Measurements from ENCODE around the gene DLG2.

Gene DLG2

GRCh38 chr11:83523676-83524075 is 2103.5 kb downstream of the DLG2 start:
- DNase-seq = no peak

GRCh38 chr11:83522911-83523310 is 2104.2 kb downstream of the DLG2 start:
- no peak for DNase-seq

- DNase-seq = peak; percentile 87
These were observed 2105.2 kb downstream of the DLG2 start for GRCh38 chr11:83521647-83522596.

DNA sequence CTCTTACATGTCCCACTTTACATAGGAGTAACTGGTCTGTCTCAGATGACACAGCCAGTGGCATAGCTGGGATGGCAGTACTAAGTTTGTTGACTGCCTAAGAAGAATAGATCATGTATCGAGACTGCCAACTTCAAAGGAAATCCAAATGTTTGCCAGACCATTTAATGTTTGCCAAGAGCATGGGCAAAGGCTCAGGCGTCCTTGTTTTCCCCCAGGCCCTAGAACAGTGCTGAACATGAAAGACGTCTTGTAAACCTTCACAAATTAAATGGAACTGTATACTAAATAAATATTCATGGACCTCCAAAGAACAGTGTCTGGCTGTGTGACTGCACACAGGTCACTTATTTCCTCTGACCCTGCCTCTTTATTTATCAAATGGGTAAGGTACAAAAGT is 2106.3 kb downstream of the DLG2 start:
- no peak for DNase-seq

DNA sequence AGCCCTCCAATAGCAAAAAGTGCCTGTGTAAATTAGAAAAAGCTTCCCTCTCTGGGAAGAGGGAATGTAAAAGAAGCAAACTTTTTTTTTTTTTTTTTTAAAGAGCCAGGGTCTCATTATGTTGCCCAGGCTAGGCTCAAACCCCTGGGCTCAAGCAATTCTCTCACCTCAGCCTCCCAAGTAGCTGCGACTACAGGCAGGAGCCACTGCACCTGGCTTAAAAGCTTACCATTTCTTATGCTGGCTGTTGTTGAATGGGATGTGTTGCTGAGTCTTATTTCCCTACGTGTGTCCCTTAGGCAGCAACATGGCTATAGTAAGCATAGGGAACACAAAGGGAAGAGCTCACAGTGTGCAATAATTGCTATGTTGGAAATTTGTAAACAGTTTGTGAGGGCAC is 2115.5 kb downstream of the DLG2 start:
- DNase-seq = no peak

DNA sequence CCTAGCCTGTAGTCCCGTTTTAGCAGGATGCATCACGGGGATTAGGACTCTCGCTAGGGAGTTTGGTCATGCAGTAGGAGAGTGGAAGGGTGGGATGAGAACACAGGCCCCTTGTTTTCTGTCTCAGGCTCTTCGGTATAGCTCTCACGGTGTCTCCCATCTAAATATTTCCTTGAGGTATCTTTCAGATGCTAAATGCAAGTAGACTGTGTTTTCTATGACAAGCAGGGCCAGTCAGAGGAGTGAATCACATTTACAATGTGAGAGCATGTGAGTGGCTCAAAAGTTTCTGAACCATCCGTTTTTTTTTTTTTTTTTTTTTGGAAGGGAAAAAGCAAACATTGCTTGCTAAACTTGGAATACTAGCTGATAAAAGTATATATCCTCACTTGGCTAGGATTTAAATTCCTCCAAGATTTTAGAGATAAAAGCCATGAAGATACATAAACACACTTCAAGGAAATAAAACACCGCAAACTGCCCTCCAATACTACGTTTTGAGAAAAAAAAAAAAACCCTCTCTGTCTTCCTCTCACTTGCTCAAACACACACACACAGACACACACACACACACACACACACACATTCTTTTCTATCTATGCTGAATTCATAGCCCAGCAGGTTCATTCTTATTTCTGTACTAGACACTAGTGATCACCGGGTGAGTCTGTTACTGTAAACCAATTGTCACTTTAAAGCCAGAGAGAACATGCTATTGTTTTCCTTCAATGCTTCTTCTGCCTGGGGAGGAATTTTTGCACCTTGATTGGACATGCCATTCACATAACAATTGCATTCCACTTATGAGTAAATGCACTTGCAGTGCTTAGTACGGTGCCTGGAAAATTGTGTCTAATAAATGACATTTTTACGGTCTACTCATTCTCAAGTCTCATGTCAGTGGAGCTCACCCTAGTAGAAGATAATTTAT is 2116.3 kb downstream of the DLG2 start:
- no peak for DNase-seq

GRCh38 chr11:83508804-83509203 is 2118.3 kb downstream of the DLG2 start:
- no peak for DNase-seq

DNA sequence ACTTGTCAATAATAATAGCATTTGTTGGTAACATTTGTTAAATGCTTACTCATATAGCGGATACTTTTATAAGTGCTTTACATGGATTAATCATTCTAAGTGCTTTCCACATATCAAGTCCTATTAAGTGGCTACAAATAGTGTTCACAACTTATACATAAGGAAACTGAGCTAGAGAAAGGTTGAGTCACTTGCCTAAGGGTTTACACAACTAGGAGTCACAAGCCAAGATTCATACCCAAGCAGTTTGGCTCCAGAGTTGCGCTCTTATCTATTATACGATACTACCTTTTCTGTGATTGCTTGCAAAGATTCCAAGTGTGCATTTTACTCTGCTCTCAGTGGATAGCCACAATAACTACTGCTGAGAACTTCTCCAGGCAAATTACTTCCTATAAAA is 2125.1 kb downstream of the DLG2 start:
- no peak for DNase-seq

GRCh38 chr11:83493917-83494316 is 2133.2 kb downstream of the DLG2 start:
- DNase-seq = no peak

DNA sequence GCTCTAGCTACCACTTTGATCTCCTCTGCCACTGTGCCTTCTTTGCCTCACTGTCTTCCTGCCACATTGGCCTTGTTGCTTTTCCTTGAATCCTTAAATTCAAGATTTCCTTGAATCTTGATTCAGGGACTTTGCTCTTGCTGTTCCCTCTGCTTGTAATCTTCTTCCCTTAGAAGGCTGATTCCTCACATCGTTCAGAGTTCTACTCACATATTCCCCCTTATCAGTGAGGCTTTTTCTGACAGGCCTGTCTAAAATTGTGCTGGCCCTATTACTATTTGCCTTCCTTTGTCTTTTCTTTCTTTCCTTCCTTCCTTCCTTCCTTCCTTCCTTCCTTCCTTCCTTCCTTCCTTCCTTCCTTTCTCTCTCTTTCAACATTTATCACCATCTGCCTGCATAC is 2134.1 kb downstream of the DLG2 start:
- no peak for DNase-seq

GRCh38 chr11:83483808-83484207 is 2143.3 kb downstream of the DLG2 start:
- DNase-seq = no peak

GRCh38 chr11:83480811-83481210 is 2146.3 kb downstream of the DLG2 start:
- DNase-seq = no peak

- no peak for DNase-seq
These were observed 2146.9 kb downstream of the DLG2 start for GRCh38 chr11:83480251-83480650.

DNA sequence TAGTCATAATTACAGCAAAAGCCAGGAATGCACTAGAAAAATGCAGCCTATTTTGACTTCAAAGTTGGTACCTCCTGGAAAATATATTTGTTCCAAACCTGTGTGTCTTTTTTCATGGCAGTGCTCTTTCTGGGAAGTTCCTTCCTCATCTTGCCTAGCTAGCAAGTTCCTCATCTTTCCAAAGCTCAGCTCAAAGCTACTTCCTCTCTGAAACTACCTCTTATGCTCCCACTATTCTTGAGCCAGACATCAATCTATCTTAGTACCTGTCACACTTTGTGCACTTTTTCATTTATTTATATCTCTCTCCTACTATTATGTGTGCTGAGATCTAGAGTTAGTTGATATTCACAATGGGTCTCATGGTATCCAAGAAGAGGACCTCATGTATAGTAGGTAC is 2149.4 kb downstream of the DLG2 start:
- no peak for DNase-seq

DNA sequence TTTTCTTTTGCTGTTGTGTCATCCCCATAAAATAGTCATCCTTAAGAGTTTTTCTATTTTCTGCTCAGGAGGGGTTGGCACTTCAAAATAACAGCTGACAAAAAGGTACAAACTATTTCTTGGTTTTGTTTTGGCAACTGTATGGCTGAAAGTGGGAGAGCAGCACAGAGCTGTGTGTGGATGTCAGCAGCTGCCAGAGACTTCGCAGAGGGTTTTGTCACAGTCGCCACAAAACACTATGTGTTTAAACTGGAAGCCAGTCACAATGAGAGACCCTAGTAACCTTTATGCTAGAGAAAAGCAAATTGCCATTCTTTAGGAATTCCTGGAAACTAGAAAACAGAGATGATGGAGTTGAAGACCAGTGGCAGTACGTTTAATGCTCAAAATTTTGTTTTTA is 2151.4 kb downstream of the DLG2 start:
- DNase-seq = no peak

- DNase-seq = no peak
These were observed 2153.4 kb downstream of the DLG2 start for GRCh38 chr11:83473743-83474142.

GRCh38 chr11:83472806-83473205 is 2154.3 kb downstream of the DLG2 start:
- DNase-seq = no peak

DNA sequence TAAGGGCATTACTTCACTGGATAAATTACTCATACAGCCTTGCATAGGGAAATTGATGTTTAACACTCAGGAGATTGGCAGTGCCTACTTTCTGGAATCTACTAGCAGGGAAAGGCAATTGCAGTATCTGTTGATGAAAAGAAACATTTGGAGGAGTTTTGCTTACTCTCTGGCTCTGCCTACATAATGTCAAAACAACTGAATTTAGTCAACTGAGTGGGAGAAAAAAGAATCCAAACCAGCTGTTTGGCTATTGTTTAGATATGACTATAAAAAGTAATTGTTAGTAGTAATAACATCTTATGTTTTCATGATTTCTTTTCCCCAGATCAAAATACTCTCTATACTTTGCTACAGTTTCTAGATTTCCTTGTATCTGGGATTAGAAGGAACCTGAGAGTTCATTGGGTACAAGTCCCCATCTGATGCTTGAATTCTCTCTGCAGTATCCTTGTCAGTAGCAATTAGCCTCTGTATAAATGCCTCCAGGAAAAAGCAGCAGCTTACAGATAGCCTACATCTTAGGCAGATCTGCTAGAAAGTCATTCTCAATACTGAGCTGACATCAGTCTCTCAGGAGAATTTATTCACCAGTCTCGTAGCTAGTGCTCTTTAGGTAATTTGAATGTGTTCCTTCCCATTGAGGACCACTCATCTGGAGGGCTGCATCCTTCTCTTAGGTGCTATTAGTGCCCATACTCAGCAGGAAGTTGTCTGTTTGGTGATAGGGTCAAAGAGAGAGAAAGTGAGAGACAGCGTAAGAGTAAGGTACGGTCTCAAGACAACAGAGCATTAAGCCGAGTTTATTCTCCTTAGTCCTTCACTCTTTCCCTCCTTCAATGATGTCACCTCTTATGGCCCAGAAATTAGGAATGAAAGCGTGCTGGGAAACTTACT is 2155.1 kb downstream of the DLG2 start:
- no peak for DNase-seq

- DNase-seq = no peak
These were observed 2159.3 kb downstream of the DLG2 start for GRCh38 chr11:83467837-83468236.

GRCh38 chr11:83464160-83464944 is 2162.8 kb downstream of the DLG2 start:
- DNase-seq = peak; percentile 93

DNA sequence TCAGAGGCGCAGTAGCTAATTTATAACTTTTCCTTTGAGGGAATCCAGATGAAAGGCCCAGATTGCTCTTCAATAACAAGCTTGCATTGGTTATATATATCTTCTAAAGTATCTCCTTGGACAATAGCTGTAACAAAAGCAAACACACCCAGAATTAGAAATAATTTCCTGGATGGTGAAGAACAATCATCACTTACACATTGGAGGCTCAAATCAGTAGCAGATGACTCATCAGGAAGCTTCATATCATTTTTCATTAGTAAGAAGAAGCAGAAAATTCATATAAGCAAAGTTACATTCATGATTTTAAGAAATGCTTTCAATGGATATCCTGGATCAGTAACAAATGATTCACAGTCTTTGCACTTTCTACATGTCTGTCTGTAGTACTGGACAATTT is 2167.3 kb downstream of the DLG2 start:
- no peak for DNase-seq

DNA sequence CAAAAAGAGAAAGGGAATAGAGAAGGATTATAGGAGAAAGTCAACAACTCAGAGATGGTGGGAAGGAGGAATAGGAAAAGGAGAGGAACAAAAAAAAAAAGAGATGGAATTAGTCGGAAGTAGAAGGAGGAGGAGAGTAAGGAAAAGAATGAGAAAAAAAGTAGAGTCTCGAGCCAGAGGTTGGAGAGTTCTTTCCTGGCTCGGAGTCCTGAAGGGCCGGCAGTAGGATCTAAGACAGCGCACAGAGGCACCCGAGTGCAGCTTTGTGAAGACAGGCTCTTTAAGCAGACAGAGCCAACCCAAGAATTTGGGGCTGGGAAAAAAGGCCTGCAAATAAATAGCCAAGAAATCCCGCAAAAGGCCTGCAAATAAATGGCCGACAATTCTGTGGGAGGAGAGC is 2170.6 kb downstream of the DLG2 start:
- no peak for DNase-seq
